Measurements from ENCODE around the gene TMEM184B.
A peak's percentile ranks its signal among the peaks of the same experiment; 100 is the strongest.

TMEM184B gene

GRCh38 chr22:38309614-38310517, 37.1 kb upstream of the TMEM184B start:
- H3K27ac ChIP-seq, result peak overlapping the region in 13 of 21 experiments; percentile 2 to 100 (median 63)
- H3K4me3 ChIP-seq, result no peak overlapping the region

- no peak overlapping the region for H3K4me3 ChIP-seq
- peak overlapping the region in 5 of 21 experiments; percentile 26 to 100 (median 65) for H3K27ac ChIP-seq
These were observed 36.1 kb upstream of the TMEM184B start for GRCh38 chr22:38308791-38309498.

- peak overlapping the region in 19 of 21 experiments; percentile 21 to 79 (median 59) for H3K27ac ChIP-seq
These were observed 33.0 kb upstream of the TMEM184B start for GRCh38 chr22:38305471-38306448.

GRCh38 chr22:38304526-38304925, 31.7 kb upstream of the TMEM184B start:
- Histone ChIP-seq H3K4me3 (no peak overlapping the region), H3K27ac (peak overlapping the region in 8 of 21 experiments; percentile 4 to 72 (median 36))

More at GRCh38 chr22:38305471-38306448, 33.0 kb upstream of the TMEM184B start:
- no peak overlapping the region for H3K4me3 ChIP-seq

GRCh38 chr22:38303974-38304373, 31.2 kb upstream of the TMEM184B start:
- peak overlapping the region in 10 of 21 experiments; percentile 4 to 54 (median 29) for H3K27ac ChIP-seq
- no peak overlapping the region for H3K4me3 ChIP-seq

- no peak overlapping the region for H3K4me3 ChIP-seq
- no peak overlapping the region for H3K27ac ChIP-seq
These were observed 30.1 kb upstream of the TMEM184B start for GRCh38 chr22:38302906-38303305.

- Histone ChIP-seq H3K27ac (peak overlapping the region in 11 of 21 experiments; percentile 0 to 80 (median 43)), H3K4me3 (no peak overlapping the region)
These were observed 28.1 kb upstream of the TMEM184B start for GRCh38 chr22:38300946-38301345.

GRCh38 chr22:38300197-38300945, 27.6 kb upstream of the TMEM184B start:
- Histone ChIP-seq H3K27ac (peak overlapping the region in 16 of 21 experiments; percentile 0 to 80 (median 52)), H3K4me3 (no peak overlapping the region)

- Histone ChIP-seq H3K4me3 (no peak overlapping the region), H3K27ac (peak overlapping the region in 16 of 21 experiments; percentile 0 to 80 (median 62))
These were observed 26.9 kb upstream of the TMEM184B start for GRCh38 chr22:38299770-38300102.

GRCh38 chr22:38298312-38299005, 25.6 kb upstream of the TMEM184B start:
- Histone ChIP-seq H3K4me3 (no peak overlapping the region), H3K27ac (peak overlapping the region in 18 of 21 experiments; percentile 26 to 81 (median 70))

- H3K27ac ChIP-seq, result peak overlapping the region in 3 of 21 experiments; percentile 8 to 80 (median 69)
- H3K4me3 ChIP-seq, result no peak overlapping the region
These were observed 23.6 kb upstream of the TMEM184B start for GRCh38 chr22:38296372-38296771.

GRCh38 chr22:38295863-38296262, 23.1 kb upstream of the TMEM184B start:
- Histone ChIP-seq H3K27ac (peak overlapping the region in 6 of 21 experiments; percentile 8 to 80 (median 24)), H3K4me3 (no peak overlapping the region)

GRCh38 chr22:38295339-38295738, 22.5 kb upstream of the TMEM184B start:
- Histone ChIP-seq H3K27ac (peak overlapping the region in 7 of 21 experiments; percentile 8 to 69 (median 24)), H3K4me3 (no peak overlapping the region)

GRCh38 chr22:38294193-38294592, 21.4 kb upstream of the TMEM184B start:
- H3K4me3 ChIP-seq, result no peak overlapping the region
- H3K27ac ChIP-seq, result peak overlapping the region in 3 of 21 experiments; percentile 15 to 69 (median 28)

- peak overlapping the region in 6 of 21 experiments; percentile 8 to 46 (median 36) for H3K27ac ChIP-seq
- H3K4me3 ChIP-seq, result no peak overlapping the region
These were observed 19.9 kb upstream of the TMEM184B start for GRCh38 chr22:38292694-38293093.

- Histone ChIP-seq H3K4me3 (no peak overlapping the region), H3K27ac (peak overlapping the region in 1 of 21 experiments; percentile 46)
These were observed 18.5 kb upstream of the TMEM184B start for GRCh38 chr22:38291201-38291777.

- peak overlapping the region in 1 of 21 experiments; percentile 1 for H3K27ac ChIP-seq
- no peak overlapping the region for H3K4me3 ChIP-seq
These were observed 17.5 kb upstream of the TMEM184B start for GRCh38 chr22:38290347-38290746.

All from skin epidermis (tissue), 12 donors.